ENCODE data around the gene ADAM22.

- TF ChIP-seq, protein P1, sequence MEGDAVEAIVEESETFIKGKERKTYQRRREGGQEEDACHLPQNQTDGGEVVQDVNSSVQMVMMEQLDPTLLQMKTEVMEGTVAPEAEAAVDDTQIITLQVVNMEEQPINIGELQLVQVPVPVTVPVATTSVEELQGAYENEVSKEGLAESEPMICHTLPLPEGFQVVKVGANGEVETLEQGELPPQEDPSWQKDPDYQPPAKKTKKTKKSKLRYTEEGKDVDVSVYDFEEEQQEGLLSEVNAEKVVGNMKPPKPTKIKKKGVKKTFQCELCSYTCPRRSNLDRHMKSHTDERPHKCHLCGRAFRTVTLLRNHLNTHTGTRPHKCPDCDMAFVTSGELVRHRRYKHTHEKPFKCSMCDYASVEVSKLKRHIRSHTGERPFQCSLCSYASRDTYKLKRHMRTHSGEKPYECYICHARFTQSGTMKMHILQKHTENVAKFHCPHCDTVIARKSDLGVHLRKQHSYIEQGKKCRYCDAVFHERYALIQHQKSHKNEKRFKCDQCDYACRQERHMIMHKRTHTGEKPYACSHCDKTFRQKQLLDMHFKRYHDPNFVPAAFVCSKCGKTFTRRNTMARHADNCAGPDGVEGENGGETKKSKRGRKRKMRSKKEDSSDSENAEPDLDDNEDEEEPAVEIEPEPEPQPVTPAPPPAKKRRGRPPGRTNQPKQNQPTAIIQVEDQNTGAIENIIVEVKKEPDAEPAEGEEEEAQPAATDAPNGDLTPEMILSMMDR (conservative IDR thresholded peaks at IDR 0.05 in 1 of 2, IDR thresholded peaks at IDR 0.05 in 1 of 2; ENCODE audit: low read depth in 1 of 2, low read length in 2 of 2) = no peak
- TF ChIP-seq EZH2 (IDR thresholded peaks at IDR 0.05; ENCODE audit: low read length, missing control alignments) = no peak
These were observed 284.3 kb downstream of the ADAM22 start for GRCh38 chr7:88218429-88218745.
